GM12878 (cell line): Measurements from ENCODE around the gene BNIP5.

ENCODE experiments used
- CBX5 ChIP-seq: sonication (generic); IDR thresholded peaks from 2 replicates; pipeline ENCODE4 v1.6.1; 2016; ENCODE audit warnings: low read depth, moderate library complexity, mild to moderate bottlenecking, inconsistent platforms
- GABPA ChIP-seq: IDR thresholded peaks from 2 replicates; pipeline ENCODE4 v1.6.1; 2014; ENCODE audit warnings: antibody characterized with exemption, low read depth, mild to moderate bottlenecking, inconsistent platforms
- POLR2A ChIP-seq: IDR thresholded peaks from 2 replicates; pipeline ENCODE4 v1.6.1; 2011; ENCODE audit warnings: low read depth, mild to moderate bottlenecking, low read length
- RAD21 ChIP-seq: IDR thresholded peaks from 2 replicates; pipeline ENCODE4 v1.6.1; 2011; ENCODE audit warnings: mild to moderate bottlenecking, low read depth, low read length, moderate library complexity; ENCODE audit not compliant: insufficient read depth
- SIN3A ChIP-seq: IDR thresholded peaks from 2 replicates; pipeline ENCODE4 v1.6.1; 2012; ENCODE audit warnings: low read depth, low read length, improper control_type of control experiment
- SPI1 ChIP-seq: IDR thresholded peaks from 2 replicates; pipeline ENCODE4 v1.6.1; 2011; ENCODE audit warnings: low read depth, mild to moderate bottlenecking, low read length, moderate library complexity, borderline replicate concordance; ENCODE audit not compliant: insufficient read depth
- ZNF217 ChIP-seq: fragments of 450-650 bp; IDR thresholded peaks from 2 replicates; pipeline ENCODE4 v1.6.1; 2017; ENCODE audit warnings: antibody characterized with exemption, mild to moderate bottlenecking
- TF ChIP-seq, protein P1 (sequence below): IDR thresholded peaks from 2 replicates; pipeline ENCODE4 v1.6.1; 2011; ENCODE audit warnings: low read depth, mild to moderate bottlenecking, low read length, moderate library complexity, borderline replicate concordance; ENCODE audit errors: extremely low read depth
- TF ChIP-seq, protein P2 (sequence below): fragments of 450-650 bp; formaldehyde crosslinking; IDR thresholded peaks from 2 replicates; pipeline ENCODE4 v1.5.0; 2022; ENCODE audit warnings: mild to moderate bottlenecking, missing genetic modification characterization
- TF ChIP-seq, protein P3 (sequence below), 3 experiments: IDR thresholded peaks in 2 of 3; conservative IDR thresholded peaks in 1 of 3; 2 replicates each; pipeline ENCODE4 v1.5.1; 2011; ENCODE audit warnings: low read depth in 3 of 3, low read length in 3 of 3, mild to moderate bottlenecking in 3 of 3, control low read depth in 2 of 3, moderate library complexity in 2 of 3, inconsistent platforms in 1 of 3, mixed read lengths in 1 of 3; ENCODE audit not compliant: control insufficient read depth in 2 of 3, insufficient read depth in 1 of 3; ENCODE audit errors: extremely low read depth in 1 of 3
- TF ChIP-seq, protein P4 (sequence below): IDR thresholded peaks from 2 replicates; pipeline ENCODE4 v1.6.1; 2012; ENCODE audit warnings: low read depth, low read length, improper control_type of control experiment

DNA sequence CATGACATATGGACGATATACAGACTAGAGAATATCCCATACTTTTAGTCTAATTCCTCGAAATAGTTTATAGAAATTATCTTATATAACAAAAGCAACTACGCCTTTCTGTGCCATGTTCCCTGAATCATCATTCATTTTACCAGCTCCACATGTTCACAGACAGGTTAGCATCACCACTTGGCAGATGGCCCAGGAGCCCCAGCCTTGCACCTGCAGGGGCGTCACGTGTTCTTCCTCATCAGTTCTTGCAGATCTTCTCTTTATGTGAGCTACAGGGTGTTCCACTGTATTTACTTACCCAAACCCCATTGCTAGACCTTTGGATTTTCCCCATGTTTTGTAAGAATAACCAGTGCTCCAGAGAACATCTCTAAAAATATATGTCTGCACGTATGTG lies 12.6 kb upstream of the BNIP5 start:
- no peak for TF ChIP-seq SPI1
- TF ChIP-seq, protein P1, sequence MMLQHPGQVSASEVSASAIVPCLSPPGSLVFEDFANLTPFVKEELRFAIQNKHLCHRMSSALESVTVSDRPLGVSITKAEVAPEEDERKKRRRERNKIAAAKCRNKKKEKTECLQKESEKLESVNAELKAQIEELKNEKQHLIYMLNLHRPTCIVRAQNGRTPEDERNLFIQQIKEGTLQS = no peak
- TF ChIP-seq GABPA = no peak
- no peak for TF ChIP-seq ZNF217
- TF ChIP-seq, protein P2, sequence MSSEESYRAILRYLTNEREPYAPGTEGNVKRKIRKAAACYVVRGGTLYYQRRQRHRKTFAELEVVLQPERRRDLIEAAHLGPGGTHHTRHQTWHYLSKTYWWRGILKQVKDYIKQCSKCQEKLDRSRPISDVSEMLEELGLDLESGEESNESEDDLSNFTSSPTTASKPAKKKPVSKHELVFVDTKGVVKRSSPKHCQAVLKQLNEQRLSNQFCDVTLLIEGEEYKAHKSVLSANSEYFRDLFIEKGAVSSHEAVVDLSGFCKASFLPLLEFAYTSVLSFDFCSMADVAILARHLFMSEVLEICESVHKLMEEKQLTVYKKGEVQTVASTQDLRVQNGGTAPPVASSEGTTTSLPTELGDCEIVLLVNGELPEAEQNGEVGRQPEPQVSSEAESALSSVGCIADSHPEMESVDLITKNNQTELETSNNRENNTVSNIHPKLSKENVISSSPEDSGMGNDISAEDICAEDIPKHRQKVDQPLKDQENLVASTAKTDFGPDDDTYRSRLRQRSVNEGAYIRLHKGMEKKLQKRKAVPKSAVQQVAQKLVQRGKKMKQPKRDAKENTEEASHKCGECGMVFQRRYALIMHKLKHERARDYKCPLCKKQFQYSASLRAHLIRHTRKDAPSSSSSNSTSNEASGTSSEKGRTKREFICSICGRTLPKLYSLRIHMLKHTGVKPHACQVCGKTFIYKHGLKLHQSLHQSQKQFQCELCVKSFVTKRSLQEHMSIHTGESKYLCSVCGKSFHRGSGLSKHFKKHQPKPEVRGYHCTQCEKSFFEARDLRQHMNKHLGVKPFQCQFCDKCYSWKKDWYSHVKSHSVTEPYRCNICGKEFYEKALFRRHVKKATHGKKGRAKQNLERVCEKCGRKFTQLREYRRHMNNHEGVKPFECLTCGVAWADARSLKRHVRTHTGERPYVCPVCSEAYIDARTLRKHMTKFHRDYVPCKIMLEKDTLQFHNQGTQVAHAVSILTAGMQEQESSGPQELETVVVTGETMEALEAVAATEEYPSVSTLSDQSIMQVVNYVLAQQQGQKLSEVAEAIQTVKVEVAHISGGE (CRISPR knock-in tag) = no peak
- TF ChIP-seq, protein P3, sequence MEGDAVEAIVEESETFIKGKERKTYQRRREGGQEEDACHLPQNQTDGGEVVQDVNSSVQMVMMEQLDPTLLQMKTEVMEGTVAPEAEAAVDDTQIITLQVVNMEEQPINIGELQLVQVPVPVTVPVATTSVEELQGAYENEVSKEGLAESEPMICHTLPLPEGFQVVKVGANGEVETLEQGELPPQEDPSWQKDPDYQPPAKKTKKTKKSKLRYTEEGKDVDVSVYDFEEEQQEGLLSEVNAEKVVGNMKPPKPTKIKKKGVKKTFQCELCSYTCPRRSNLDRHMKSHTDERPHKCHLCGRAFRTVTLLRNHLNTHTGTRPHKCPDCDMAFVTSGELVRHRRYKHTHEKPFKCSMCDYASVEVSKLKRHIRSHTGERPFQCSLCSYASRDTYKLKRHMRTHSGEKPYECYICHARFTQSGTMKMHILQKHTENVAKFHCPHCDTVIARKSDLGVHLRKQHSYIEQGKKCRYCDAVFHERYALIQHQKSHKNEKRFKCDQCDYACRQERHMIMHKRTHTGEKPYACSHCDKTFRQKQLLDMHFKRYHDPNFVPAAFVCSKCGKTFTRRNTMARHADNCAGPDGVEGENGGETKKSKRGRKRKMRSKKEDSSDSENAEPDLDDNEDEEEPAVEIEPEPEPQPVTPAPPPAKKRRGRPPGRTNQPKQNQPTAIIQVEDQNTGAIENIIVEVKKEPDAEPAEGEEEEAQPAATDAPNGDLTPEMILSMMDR (IDR thresholded peaks at IDR 0.05 in 2 of 3, conservative IDR thresholded peaks at IDR 0.05 in 1 of 3; ENCODE audit: control insufficient read depth in 2 of 3, extremely low read depth in 1 of 3, insufficient read depth in 1 of 3, low read depth in 3 of 3, low read length in 3 of 3) = no peak
- no peak for TF ChIP-seq SIN3A
- TF ChIP-seq POLR2A = no peak
- no peak for TF ChIP-seq RAD21
- no peak for TF ChIP-seq CBX5
- TF ChIP-seq, protein P4, sequence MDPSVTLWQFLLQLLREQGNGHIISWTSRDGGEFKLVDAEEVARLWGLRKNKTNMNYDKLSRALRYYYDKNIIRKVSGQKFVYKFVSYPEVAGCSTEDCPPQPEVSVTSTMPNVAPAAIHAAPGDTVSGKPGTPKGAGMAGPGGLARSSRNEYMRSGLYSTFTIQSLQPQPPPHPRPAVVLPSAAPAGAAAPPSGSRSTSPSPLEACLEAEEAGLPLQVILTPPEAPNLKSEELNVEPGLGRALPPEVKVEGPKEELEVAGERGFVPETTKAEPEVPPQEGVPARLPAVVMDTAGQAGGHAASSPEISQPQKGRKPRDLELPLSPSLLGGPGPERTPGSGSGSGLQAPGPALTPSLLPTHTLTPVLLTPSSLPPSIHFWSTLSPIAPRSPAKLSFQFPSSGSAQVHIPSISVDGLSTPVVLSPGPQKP = no peak
